ENCODE measurements around the gene MAMDC4.

GRCh38 chr9:136889858-136890257 is 37.7 kb downstream of the MAMDC4 start:
- TF ChIP-seq CTCF (IDR thresholded peaks at IDR 0.05): no peak
- no peak for TF ChIP-seq POLR2A (IDR thresholded peaks at IDR 0.05)
